Right atrium auricular region (tissue), 2 donors: ENCODE results near the gene RHD. TPM values are rescaled to one million over a fixed set of nuclear protein-coding genes. Genes with fewer than 3 reads are reported as not detected.
"Not testable (repeated sequence)": the region's sequence is repeated elsewhere in the genome, so short reads cannot be mapped to it uniquely, and the experiment has no call there.

ENCODE experiments used
- DNase-seq: peaks from one replicate; pipeline ENCODE4 v3.0.0-alpha.2; 2019; ENCODE audit warnings: low spot score
- H3K27ac ChIP-seq, 2 donors: fragments of 200-600 bp; sonication (generic); 1 replicate in 1 of 2; 2 replicates in 1 of 2; pipeline ENCODE4 v1.5.1; 2016 to 2019
- H3K27me3 ChIP-seq, 2 donors: fragments of 200-600 bp; sonication (generic); one replicate each; pipeline versions ENCODE4 v1.5.1 to v1.6.0; 2017 to 2019
- H3K36me3 ChIP-seq: fragments of 200-600 bp; sonication (generic); one replicate; pipeline ENCODE4 v1.5.1; 2016
- H3K4me1 ChIP-seq, 2 donors: fragments of 200-600 bp; sonication (generic); one replicate each; pipeline versions ENCODE4 v1.5.1 to v1.6.0; 2017 to 2019
- H3K4me3 ChIP-seq, 2 donors: fragments of 200-600 bp; sonication (generic); 1 replicate in 1 of 2; 2 replicates in 1 of 2; pipeline ENCODE4 v1.5.1; 2017 to 2019; ENCODE audit warnings: mild to moderate bottlenecking in 1 of 2, moderate library complexity in 1 of 2
- H3K9me3 ChIP-seq, 2 donors: fragments of 200-600 bp; sonication (generic); one replicate each; pipeline ENCODE4 v1.5.1; 2019
- total RNA-seq, 2 donors: library from RNA; depleted of rRNA; stranded (reverse); fragments of >200 nt; gene quantifications; one replicate each; pipeline ENCODE4 v1.1.0, GENCODE V29; 2016
- TF ChIP-seq, protein P1 (sequence below), 2 donors: fragments of 200-600 bp; sonication (generic); IDR thresholded peaks; one replicate each; pipeline ENCODE4 v1.5.1; 2019; ENCODE audit warnings: antibody characterized with exemption in 2 of 2

RHD gene
- total RNA-seq, 2 donors from 2014 or later, result 0.59 TPM; not detected in 1

DNA sequence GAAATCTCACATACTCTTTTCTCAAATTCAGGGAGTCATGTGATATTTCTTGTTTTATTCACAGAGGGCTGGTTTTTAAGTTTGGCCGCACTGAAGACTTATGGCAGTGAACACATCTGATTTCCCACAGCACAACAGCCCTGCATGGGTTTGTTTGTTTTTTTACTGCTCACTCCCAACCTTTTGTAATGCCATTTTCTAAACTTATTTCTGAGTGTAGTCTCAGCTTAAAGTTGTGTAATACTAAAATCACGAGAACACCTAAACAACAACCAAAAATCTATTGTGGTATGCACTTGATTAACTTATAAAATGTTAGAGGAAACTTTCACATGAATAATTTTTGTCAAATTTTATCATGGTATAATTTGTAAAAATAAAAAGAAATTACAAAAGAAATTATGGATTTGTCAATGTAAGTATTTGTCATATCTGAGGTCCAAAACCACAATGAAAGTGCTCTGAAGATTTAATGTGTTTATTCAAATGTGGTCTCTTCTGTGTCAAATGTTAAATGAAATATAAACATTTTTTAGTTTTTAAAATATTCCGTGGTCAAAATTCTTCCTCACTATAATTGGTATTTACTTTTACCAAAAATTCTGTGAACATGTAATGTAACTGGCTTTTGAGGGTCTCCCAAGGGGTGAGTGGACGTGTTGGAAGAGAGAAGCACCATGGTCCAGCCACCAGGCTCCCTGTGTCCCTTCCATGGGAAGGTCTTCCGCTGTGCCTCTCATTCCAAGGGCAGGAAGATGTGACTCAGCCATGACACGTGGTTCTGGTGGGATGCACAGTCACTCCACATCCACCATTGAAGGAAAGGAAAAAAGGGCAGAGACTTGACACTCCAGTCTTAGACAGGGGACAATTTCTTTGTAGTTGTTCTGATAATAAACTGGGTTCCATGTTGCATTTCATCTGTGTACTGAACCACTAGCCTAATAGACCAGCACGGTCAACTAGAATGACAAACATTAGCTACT is 88.6 kb downstream of the RHD start:
- H3K36me3 ChIP-seq, result peaks cover 21% of the 10 kb centered on the region

DNA sequence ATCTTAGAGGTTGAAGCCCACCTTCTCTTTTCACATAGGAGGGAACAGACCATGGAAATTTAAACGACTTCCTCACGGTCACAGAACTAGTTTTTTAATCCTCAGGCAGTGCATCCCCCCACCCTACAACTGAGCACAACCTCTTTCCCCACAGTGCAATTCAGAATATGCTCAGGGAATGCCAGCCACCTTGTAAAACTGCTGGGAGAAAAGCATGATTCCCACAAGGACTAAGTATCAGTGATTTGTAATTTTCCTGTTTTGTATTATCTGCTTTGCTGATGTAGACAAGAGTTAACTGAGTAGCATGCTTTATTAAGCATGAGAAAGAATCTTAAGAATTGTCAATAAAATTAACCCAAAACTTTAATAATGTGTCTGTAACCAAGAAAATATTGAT is 89.6 kb downstream of the RHD start:
- DNase-seq, result no peak
- H3K27me3 ChIP-seq, result no peaks in the 10 kb centered on the region
- peak overlapping the region in 1 of 2 donors; percentile 3 for H3K27ac ChIP-seq
- peaks cover 17% of the 10 kb centered on the region for H3K36me3 ChIP-seq
- no peaks in the 10 kb centered on the region for H3K9me3 ChIP-seq
- H3K4me3 ChIP-seq, result no peak overlapping the region
- peaks cover 0 to 4% of the 10 kb centered on the region in 2 donors for H3K4me1 ChIP-seq
- TF ChIP-seq, protein P1, sequence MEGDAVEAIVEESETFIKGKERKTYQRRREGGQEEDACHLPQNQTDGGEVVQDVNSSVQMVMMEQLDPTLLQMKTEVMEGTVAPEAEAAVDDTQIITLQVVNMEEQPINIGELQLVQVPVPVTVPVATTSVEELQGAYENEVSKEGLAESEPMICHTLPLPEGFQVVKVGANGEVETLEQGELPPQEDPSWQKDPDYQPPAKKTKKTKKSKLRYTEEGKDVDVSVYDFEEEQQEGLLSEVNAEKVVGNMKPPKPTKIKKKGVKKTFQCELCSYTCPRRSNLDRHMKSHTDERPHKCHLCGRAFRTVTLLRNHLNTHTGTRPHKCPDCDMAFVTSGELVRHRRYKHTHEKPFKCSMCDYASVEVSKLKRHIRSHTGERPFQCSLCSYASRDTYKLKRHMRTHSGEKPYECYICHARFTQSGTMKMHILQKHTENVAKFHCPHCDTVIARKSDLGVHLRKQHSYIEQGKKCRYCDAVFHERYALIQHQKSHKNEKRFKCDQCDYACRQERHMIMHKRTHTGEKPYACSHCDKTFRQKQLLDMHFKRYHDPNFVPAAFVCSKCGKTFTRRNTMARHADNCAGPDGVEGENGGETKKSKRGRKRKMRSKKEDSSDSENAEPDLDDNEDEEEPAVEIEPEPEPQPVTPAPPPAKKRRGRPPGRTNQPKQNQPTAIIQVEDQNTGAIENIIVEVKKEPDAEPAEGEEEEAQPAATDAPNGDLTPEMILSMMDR (IDR thresholded peaks at IDR 0.05), result no peak

More for the DNA sequence above, 88.6 kb downstream of the RHD start:
- Histone ChIP-seq H3K4me3 (no peak overlapping the region), H3K9me3 (no peaks in the 10 kb centered on the region), H3K27ac (no peak overlapping the region), H3K27me3 (no peaks in the 10 kb centered on the region), H3K4me1 (peaks cover 0 to 4% of the 10 kb centered on the region in 2 donors)
- no peak for DNase-seq
- TF ChIP-seq, protein P1 (IDR thresholded peaks at IDR 0.05), result no peak

DNA sequence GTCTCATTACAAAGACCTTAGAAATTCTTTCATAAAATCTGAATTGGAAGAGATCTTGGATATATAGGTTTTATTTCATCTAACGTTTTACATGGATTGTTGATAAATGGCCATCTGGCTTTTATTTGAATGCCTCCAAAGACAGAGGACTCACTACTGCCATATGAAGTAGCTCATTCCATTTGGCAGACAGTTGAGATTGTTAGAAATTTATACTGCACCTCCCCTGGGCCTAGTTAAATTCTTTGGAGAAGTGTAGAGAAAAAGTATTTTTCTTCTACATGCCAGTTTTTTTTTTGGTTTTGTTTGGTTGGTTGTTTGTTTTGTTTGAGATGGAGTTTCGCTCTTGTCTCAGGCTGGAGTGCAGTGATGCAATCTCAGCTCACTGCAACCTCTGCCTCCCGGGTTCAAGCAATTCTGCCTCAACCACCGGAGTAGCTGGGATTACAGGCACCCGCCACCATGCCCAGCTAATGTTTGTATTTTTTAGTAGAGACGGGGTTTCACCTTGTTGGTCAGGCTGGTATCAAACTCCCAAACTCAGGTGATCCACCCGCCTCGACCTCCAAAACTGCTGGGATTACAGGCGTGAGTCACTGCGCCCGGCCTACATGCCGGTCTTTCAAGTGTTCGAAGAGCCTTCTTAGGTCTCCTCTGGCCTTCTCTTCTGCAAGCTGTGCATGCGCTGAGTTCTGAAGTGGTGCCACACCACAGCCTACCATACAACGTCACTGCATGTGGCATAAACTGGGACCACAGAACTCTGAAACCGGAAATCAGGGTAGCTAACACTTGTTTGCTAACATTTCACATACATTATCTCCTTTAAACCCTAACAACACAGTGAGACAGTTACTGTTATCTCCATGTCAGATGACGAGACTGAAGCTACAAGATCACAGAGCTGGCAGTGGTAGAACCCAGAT is 90.6 kb downstream of the RHD start:
- H3K36me3 ChIP-seq, result peaks cover 17% of the 10 kb centered on the region
- H3K9me3 ChIP-seq, H3K4me1 ChIP-seq, DNase-seq, H3K4me3 ChIP-seq, H3K27me3 ChIP-seq, H3K27ac ChIP-seq: not testable (repeated sequence)

DNA sequence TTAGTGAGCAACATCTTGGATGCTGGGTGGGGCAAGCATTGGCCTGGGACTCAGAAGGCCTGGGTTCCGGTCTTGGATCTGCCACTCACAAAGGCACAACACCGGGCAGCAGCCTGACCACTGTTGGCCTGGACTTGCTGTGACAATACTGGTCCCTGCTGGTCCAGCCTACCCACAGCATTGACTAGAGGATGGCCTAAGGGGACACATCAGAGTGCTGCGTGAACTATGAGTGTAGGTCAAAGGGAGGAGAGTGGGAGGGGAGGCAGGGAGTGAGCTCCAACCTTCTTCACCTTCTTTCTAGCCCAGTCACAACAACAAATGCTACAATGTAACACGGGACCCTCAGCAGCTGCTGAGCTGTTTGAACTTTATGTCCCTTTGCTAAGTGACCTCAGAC is 96.9 kb downstream of the RHD start:
- DNase-seq, result no peak
- Histone ChIP-seq H3K9me3 (no peaks in the 10 kb centered on the region), H3K27ac (no peak overlapping the region), H3K36me3 (no peaks in the 10 kb centered on the region), H3K27me3 (no peaks in the 10 kb centered on the region), H3K4me1 (no peaks in the 10 kb centered on the region), H3K4me3 (no peak overlapping the region)
- TF ChIP-seq, protein P1 (IDR thresholded peaks at IDR 0.05), result no peak

DNA sequence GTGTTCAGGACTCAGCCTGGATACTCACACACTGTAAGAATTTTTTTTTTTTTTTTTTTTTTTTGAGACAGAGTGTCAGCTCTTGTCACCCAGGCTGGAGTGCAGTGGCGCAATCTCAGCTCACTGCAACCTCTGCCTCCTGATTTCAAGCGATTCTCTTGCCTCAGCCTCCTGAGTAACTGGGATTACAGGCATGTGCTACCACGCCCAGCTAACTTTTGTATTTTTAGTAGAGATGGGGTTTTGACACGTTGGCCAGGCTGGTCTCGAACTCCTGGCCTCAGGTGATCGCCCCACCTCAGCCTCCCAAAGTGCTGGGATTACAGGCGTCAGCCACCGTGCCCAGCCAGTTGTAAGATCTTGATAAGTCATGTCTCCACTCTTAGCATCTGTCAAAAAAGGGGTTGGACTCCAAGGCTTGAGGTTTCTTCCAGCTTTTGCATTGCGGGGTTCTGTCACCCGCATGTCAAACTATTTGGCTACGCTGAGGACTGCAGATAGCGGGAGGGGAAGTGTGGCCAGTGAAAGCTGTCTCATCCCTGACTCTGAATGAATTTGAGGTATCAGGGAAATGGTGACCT is 97.5 kb downstream of the RHD start:
- not testable (repeated sequence) for H3K4me1 ChIP-seq, H3K9me3 ChIP-seq

DNA sequence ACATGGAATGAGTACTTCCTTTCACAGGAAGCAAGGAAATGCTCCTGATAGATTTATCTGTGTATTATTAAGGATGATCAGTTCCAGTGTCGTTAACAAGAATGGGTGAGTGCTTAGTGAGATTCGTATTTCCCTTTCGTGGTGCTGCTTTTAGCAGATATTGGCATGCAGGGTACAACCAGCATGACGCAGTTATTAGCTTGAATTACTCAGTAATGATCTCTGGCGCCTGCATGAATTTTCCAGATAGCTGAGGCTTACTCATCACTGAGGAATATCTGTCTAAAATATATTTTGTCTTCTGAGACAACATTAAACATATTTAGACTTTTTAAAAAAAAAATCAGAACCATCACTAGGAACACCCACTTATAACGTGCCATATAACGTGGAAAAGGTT is 99.4 kb downstream of the RHD start:
- not testable (repeated sequence) for H3K27ac ChIP-seq, H3K27me3 ChIP-seq, H3K9me3 ChIP-seq, H3K4me3 ChIP-seq, H3K36me3 ChIP-seq, H3K4me1 ChIP-seq, DNase-seq

More for the DNA sequence above, 97.5 kb downstream of the RHD start:
- H3K27me3 ChIP-seq, H3K27ac ChIP-seq, H3K4me3 ChIP-seq, DNase-seq, H3K36me3 ChIP-seq: not testable (repeated sequence)

DNA sequence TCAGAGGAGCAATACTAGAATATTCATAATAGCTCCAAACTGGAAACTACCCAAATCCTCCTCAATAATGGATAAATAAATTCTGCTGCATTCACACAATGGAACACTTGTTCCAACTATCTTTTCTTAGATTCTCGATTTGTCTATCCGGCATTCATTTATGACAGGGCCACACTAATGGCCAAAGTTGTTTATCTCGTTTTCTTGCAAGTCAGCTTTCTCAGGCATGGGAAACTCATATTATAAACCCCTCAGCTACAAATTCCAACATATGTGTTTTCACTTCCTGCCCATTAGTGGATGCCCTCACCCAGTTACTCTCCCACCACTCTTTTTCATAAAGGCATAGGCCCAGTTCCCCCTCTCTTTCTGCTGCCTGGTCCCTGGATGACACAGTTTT is 106.1 kb downstream of the RHD start:
- not testable (repeated sequence) for DNase-seq, H3K9me3 ChIP-seq, H3K4me3 ChIP-seq, H3K27ac ChIP-seq, H3K27me3 ChIP-seq, H3K4me1 ChIP-seq, H3K36me3 ChIP-seq

Other genes starting within 250 kb of the RHD start
- gene SYF2, start 40.0 kb upstream of the RHD start, total RNA-seq, result 10 to 100 TPM; 34.3 to 37.2 TPM
- 10 to 100 TPM; 23.5 to 27.7 TPM for gene RSRP1, start 25.1 kb upstream of the RHD start, total RNA-seq
- 10 to 100 TPM; 67.2 to 71.7 TPM for gene TMEM50A, start 65.8 kb downstream of the RHD start, total RNA-seq
- gene RHCE, start 148.3 kb downstream of the RHD start, total RNA-seq, result under 1 TPM in 1 of 2 donors, not detected in 1; 0.28 TPM
- 10 to 100 TPM; 14.0 to 14.5 TPM for gene MACO1, start 158.4 kb downstream of the RHD start, total RNA-seq